HepG2 (cell line): ENCODE data around the gene FGD2. TPM values are rescaled to one million over a fixed set of nuclear protein-coding genes. Genes with fewer than 3 reads are reported as not detected.

Source experiments
- ATAC-seq: fragments of 200-7000 bp; cut with Tn5 transposase; 3 replicates; pipeline ENCODE4 v1.9.1; 2020; ENCODE audit warnings: mild to moderate bottlenecking, moderate library complexity
- BruUV-seq: library from RNA; stranded (reverse); fragments of 400-500 nt; replicated peaks from 2 replicates; lab custom pipeline; 2021; lab: Mats Ljungman, UMichigan
- CTCF ChIA-PET: fragments of 300-600 bp; formaldehyde crosslinking; extraction: SDS; loops from one replicate; lab custom pipeline; 2021; ENCODE audit warnings: low total read pairs, inconsistent platforms, low intra/inter-chr PET ratio; lab: Yijun Ruan, JAX
- POLR2A ChIA-PET: fragments of 350-600 bp; sonication (Branson Sonifier 250); formaldehyde crosslinking; loops from one replicate; lab custom pipeline; 2020; ENCODE audit warnings: antibody characterized with exemption, inconsistent platforms; lab: Yijun Ruan, JAX
- DNase-seq: peaks from one replicate; pipeline ENCODE4 v3.0.0-alpha.2; 2015; ENCODE audit warnings: low spot score
- FAIRE-seq: peaks from 3 replicates; lab custom pipeline; 2011; peaks lifted over from hg19 to GRCh38; lab: Jason Lieb, UNC
- H2AFZ ChIP-seq: one replicate; pipeline ENCODE4 v1.6.1; 2011; ENCODE audit warnings: low read length, inconsistent platforms
- H3K27ac ChIP-seq: fragments of 300-600 bp; 3 replicates; pipeline ENCODE4 v1.8.0; 2011; ENCODE audit warnings: mixed run types, mild to moderate bottlenecking, mixed read lengths, low read length, inconsistent platforms; ENCODE audit not compliant: insufficient read depth; ENCODE audit errors: extremely low read length
- H3K27me3 ChIP-seq, 2 experiments: fragments of 200-600 bp in 1 of 2; 2 replicates in 1 of 2; 3 replicates in 1 of 2; pipeline versions ENCODE4 v1.6.0 to v1.8.0; 2011; ENCODE audit warnings: low read length in 2 of 2, mild to moderate bottlenecking in 2 of 2, moderate library complexity in 2 of 2, inconsistent platforms in 1 of 2; ENCODE audit not compliant: insufficient read depth in 2 of 2, control insufficient read depth in 1 of 2
- H3K36me3 ChIP-seq, 2 experiments: fragments of 200-600 bp in 1 of 2; replicated peaks in 1 of 2; 2 replicates in 1 of 2; 3 replicates in 1 of 2; pipeline versions ENCODE4 v1.5.1 to v1.8.0; 2011; ENCODE audit warnings: low read length in 2 of 2, inconsistent platforms in 1 of 2; ENCODE audit not compliant: insufficient read depth in 2 of 2, control insufficient read depth in 1 of 2
- H3K4me1 ChIP-seq: 2 replicates; pipeline ENCODE4 v1.5.1; 2012; ENCODE audit warnings: low read length, inconsistent platforms; ENCODE audit not compliant: insufficient read depth
- H3K4me2 ChIP-seq: 2 replicates; pipeline ENCODE4 v1.6.0; 2011; ENCODE audit warnings: low read depth, low read length, inconsistent platforms
- H3K4me3 ChIP-seq, 3 experiments: fragments of 200-600 bp in 1 of 3; sonication (generic), shearing (Covaris generic) in 1 of 3; replicated peaks in 1 of 3; 2 replicates each; pipeline ENCODE4 v1.5.1; 2011 to 2016; ENCODE audit warnings: low read length in 3 of 3, inconsistent platforms in 2 of 3, low read depth in 2 of 3, mild to moderate bottlenecking in 2 of 3, control low read depth in 1 of 3, mixed read lengths in 1 of 3; ENCODE audit not compliant: insufficient read depth in 1 of 3
- H3K79me2 ChIP-seq: one replicate; pipeline ENCODE4 v1.6.1; 2011; ENCODE audit warnings: low read length, inconsistent platforms; ENCODE audit not compliant: insufficient read depth
- H3K9ac ChIP-seq: 2 replicates; pipeline ENCODE4 v1.6.0; 2011; ENCODE audit warnings: mild to moderate bottlenecking, low read depth, low read length, inconsistent platforms; ENCODE audit not compliant: insufficient read depth
- H3K9me3 ChIP-seq: 2 replicates; pipeline ENCODE4 v1.5.1; 2012; ENCODE audit warnings: mild to moderate bottlenecking, low read length
- H4K20me1 ChIP-seq: 2 replicates; pipeline ENCODE4 v1.6.0; 2011; ENCODE audit warnings: inconsistent platforms, mild to moderate bottlenecking, low read length, moderate library complexity; ENCODE audit not compliant: insufficient read depth
- CREB1 ChIP-seq, 2 experiments: fragments of 450-650 bp in 1 of 2; IDR thresholded peaks; 2 replicates each; pipeline ENCODE4 v1.6.1; 2016 to 2017; ENCODE audit warnings: control low read depth in 1 of 2, mild to moderate bottlenecking in 1 of 2, missing compliant biosample characterization in 1 of 2, missing genetic modification characterization in 1 of 2
- FOSL2 ChIP-seq: sonication (generic); formaldehyde crosslinking; IDR thresholded peaks from 2 replicates; pipeline ENCODE4 v1.4.0; 2020; ENCODE audit warnings: missing genetic modification reagents
- FOXJ3 ChIP-seq: sonication (generic); formaldehyde crosslinking; IDR thresholded peaks from 2 replicates; pipeline ENCODE4 v1.4.0; 2020; ENCODE audit warnings: missing genetic modification reagents, mild to moderate bottlenecking, borderline replicate concordance
- KLF16 ChIP-seq, 2 experiments: sonication (generic) in 1 of 2; formaldehyde crosslinking in 1 of 2; IDR thresholded peaks; 2 replicates each; pipeline versions ENCODE4 v1.6.1 to v1.8.0; 2016 to 2023; ENCODE audit warnings: missing genetic modification reagents in 2 of 2, missing compliant biosample characterization in 1 of 2
- LBX2 ChIP-seq: sonication (generic); formaldehyde crosslinking; IDR thresholded peaks from 2 replicates; pipeline ENCODE4 v1.5.0; 2020; ENCODE audit warnings: missing genetic modification reagents, mild to moderate bottlenecking, borderline replicate concordance
- LCORL ChIP-seq, 2 experiments: fragments of 450-650 bp in 1 of 2; sonication (generic) in 1 of 2; formaldehyde crosslinking in 1 of 2; IDR thresholded peaks; 2 replicates each; pipeline versions ENCODE4 v1.5.0 to v1.6.1; 2017 to 2020; ENCODE audit warnings: antibody characterized with exemption in 1 of 2, missing genetic modification reagents in 1 of 2
- RARA ChIP-seq: IDR thresholded peaks from 2 replicates; pipeline ENCODE4 v1.6.1; 2016; ENCODE audit warnings: missing genetic modification reagents, missing compliant biosample characterization
- SOX5 ChIP-seq: IDR thresholded peaks from 2 replicates; pipeline ENCODE4 v1.6.1; 2016; ENCODE audit warnings: borderline replicate concordance
- SOX6 ChIP-seq, 2 experiments: fragments of 450-650 bp in 1 of 2; sonication (generic) in 1 of 2; formaldehyde crosslinking in 1 of 2; IDR thresholded peaks; 2 replicates each; pipeline versions ENCODE4 v1.4.0 to v1.6.1; 2017 to 2020; ENCODE audit warnings: antibody characterized with exemption in 1 of 2, mild to moderate bottlenecking in 1 of 2, missing genetic modification reagents in 1 of 2
- SP4 ChIP-seq: sonication (generic); formaldehyde crosslinking; IDR thresholded peaks from 2 replicates; pipeline ENCODE4 v1.8.1; 2023; ENCODE audit warnings: mild to moderate bottlenecking, missing genetic modification reagents
- ZBTB21 ChIP-seq: sonication (generic); formaldehyde crosslinking; IDR thresholded peaks from 2 replicates; pipeline ENCODE4 v1.4.0; 2020; ENCODE audit warnings: missing genetic modification reagents
- ZBTB33 ChIP-seq: sonication (generic); formaldehyde crosslinking; IDR thresholded peaks from 2 replicates; pipeline ENCODE4 v1.4.0; 2020; ENCODE audit warnings: missing genetic modification reagents
- ZFP1 ChIP-seq: IDR thresholded peaks from 2 replicates; pipeline ENCODE4 v1.6.1; 2016
- ZNF12 ChIP-seq: sonication (generic); formaldehyde crosslinking; IDR thresholded peaks from 2 replicates; pipeline ENCODE4 v1.5.0; 2020; ENCODE audit warnings: missing genetic modification reagents
- ZNF274 ChIP-seq: sonication (generic); formaldehyde crosslinking; IDR thresholded peaks from 2 replicates; pipeline ENCODE4 v1.5.1; 2020; ENCODE audit warnings: mild to moderate bottlenecking, missing genetic modification reagents
- ZNF598 ChIP-seq: sonication (generic); formaldehyde crosslinking; IDR thresholded peaks from 2 replicates; pipeline ENCODE4 v1.5.1; 2020; ENCODE audit warnings: mild to moderate bottlenecking, missing genetic modification reagents, borderline replicate concordance
- WGBS: methylation state at CpG from one replicate; pipeline ENCODE4 v1.1.6; 2017; ENCODE audit warnings: low lambda C conversion rate; 5-methylcytosine and 5-hydroxymethylcytosine counted together
- in situ Hi-C: cut with HindIII; loops from 2 replicates; pipeline ENCODE4 v1.10.0; 2017; ENCODE audit warnings: low pct_unique_long_range_greater_than_20kb; ENCODE audit not compliant: extremely low pct_ligation_motif_present
- intact Hi-C: fragments of 100-400 bp; cut with micrococcal nuclease; formaldehyde crosslinking; loops from one replicate; pipeline ENCODE4 v1.10.0; 2022; ENCODE audit not compliant: unreplicated experiment
- polyA plus RNA-seq, 8 experiments: library from polyadenylated mRNA; depleted of rRNA in 3 of 8; stranded (reverse) in 7 of 8; unstranded in 1 of 8; fragments of >200 nt; fragmentation: Illumina TruSeq in 4 of 8; extraction: Trizol in 4 of 8; gene quantifications; 2 replicates each; pipeline versions ENCODE4 v1.2.1 to v1.2.3, GENCODE V29; 2011 to 2016; ENCODE audit warnings: low read depth in 4 of 8, missing spikeins in 1 of 8, mixed read lengths in 1 of 8; ENCODE audit not compliant: insufficient read depth in 1 of 8
- total RNA-seq, 5 experiments: library from RNA; depleted of rRNA; stranded (reverse); fragments of >200 nt; fragmentation: Illumina TruSeq; extraction: Trizol; gene quantifications; 2 replicates each; pipeline ENCODE4 v1.2.3, GENCODE V29; 2016; ENCODE audit warnings: low read depth in 1 of 5

Gene FGD2
- total and polyA plus RNA-seq, 2 of the 13 experiments (the other 11 are each of a cell fraction or from before 2014, with no cell fraction given), result not detected

GRCh38 chr6:37032239-37032638, 26.8 kb downstream of the FGD2 start:
- WGBS, result 55% methylated on average over 7 of the region's 7 CpGs
- no TSS peak for BruUV-seq
- no peak for TF ChIP-seq LCORL (IDR thresholded peaks at IDR 0.05)
- TF ChIP-seq LCORL (CRISPR knock-in tag; IDR thresholded peaks at IDR 0.05), result no peak
- 0 out of 2 replicates have a peak, but pooled peaks have one; percentile 31 for TF ChIP-seq ZNF598
- TF ChIP-seq, all 625 proteins: peak for 1

GRCh38 chr6:37033255-37033654, 27.8 kb downstream of the FGD2 start:
- Histone ChIP-seq H3K79me2 (no peaks in the 10 kb centered on the region), H3K27ac (no peak overlapping the region), H2AFZ (no peak overlapping the region), H3K27me3 (peaks cover 1 to 12% of the 10 kb centered on the region in 2 experiments), H3K36me3 (no peaks in the 10 kb centered on the region), H4K20me1 (no peaks in the 10 kb centered on the region), H3K4me1 (peaks cover 24% of the 10 kb centered on the region), H3K4me2 (peak overlapping the region; percentile 48; the same call in 1 of the 2 replicates), H3K9ac (no peak overlapping the region), H3K9me3 (no peaks in the 10 kb centered on the region), H3K4me3 (no peak overlapping the region)
- peak; percentile 14; the same call in 1 of the 3 replicates for ATAC-seq
- FAIRE-seq, result no peak
- in situ Hi-C loops, result no loop called here
- no TSS peak for BruUV-seq
- CTCF ChIA-PET, result interaction anchor here (1.3 kb wide), 1 partner anchor 15 kb away, joined by 4 read pairs; no protein-coding TSS in a partner anchor
- DNase-seq, result no peak
- intact Hi-C loops, result no loop called here
- 7% methylated on average over 7 of the region's 7 CpGs for WGBS
- POLR2A ChIA-PET, result interaction anchor here (0.8 to 1.8 kb wide), 2 partner anchors 98 to 139 kb away, joined by 3 to 5 read pairs; no protein-coding TSS in a partner anchor
- TF ChIP-seq LBX2, result no peak
- no peak for TF ChIP-seq SP4 (CRISPR knock-in tag)
- no peak for TF ChIP-seq SOX6 (IDR thresholded peaks at IDR 0.05)
- TF ChIP-seq SOX6 (CRISPR knock-in tag; IDR thresholded peaks at IDR 0.05), result 0 out of 2 replicates have a peak, but pooled peaks have one; percentile 24
- no peak for TF ChIP-seq KLF16 (CRISPR knock-in tag; IDR thresholded peaks at IDR 0.05)
- peak; percentile 66; the same call in 1 of the 2 replicates for TF ChIP-seq ZBTB21
- peak; percentile 56; the same call in 1 of the 2 replicates for TF ChIP-seq ZNF12
- peak; percentile 72 for TF ChIP-seq CREB1 (IDR thresholded peaks at IDR 0.05)
- no peak for TF ChIP-seq CREB1 (CRISPR knock-in tag; IDR thresholded peaks at IDR 0.05)
- peak; percentile 57 for TF ChIP-seq FOSL2 (CRISPR knock-in tag)
- 0 out of 2 replicates have a peak, but pooled peaks have one; percentile 9 for TF ChIP-seq RARA
- TF ChIP-seq ZFP1 (CRISPR knock-in tag), result no peak
- TF ChIP-seq ZNF274 (CRISPR knock-in tag), result no peak
- peak; percentile 37; the same call in 1 of the 2 replicates for TF ChIP-seq SOX5 (CRISPR knock-in tag)
- TF ChIP-seq FOXJ3 (CRISPR knock-in tag), result no peak
- TF ChIP-seq ZBTB33 (CRISPR knock-in tag), result no peak

More at GRCh38 chr6:37032239-37032638, 26.8 kb downstream of the FGD2 start:
- DNase-seq (no peak), FAIRE-seq (no peak), ATAC-seq (no peak)
- Histone ChIP-seq H3K27me3 (peaks cover 3 to 22% of the 10 kb centered on the region in 2 experiments; a peak in 4 of 5 replicates), H3K27ac (no peak overlapping the region), H4K20me1 (no peaks in the 10 kb centered on the region), H3K9ac (no peak overlapping the region), H3K9me3 (no peaks in the 10 kb centered on the region), H3K4me2 (no peak overlapping the region), H3K4me3 (no peak overlapping the region), H3K36me3 (no peaks in the 10 kb centered on the region), H3K79me2 (no peaks in the 10 kb centered on the region), H2AFZ (no peak overlapping the region), H3K4me1 (peaks cover 24% of the 10 kb centered on the region)
- in situ Hi-C loops (no loop called here), intact Hi-C loops (no loop called here)
- POLR2A ChIA-PET, result interaction anchor here (1.1 to 1.8 kb wide), 2 partner anchors 20 to 140 kb away, joined by 3 to 5 read pairs; no protein-coding TSS in a partner anchor
- CTCF ChIA-PET, result interaction anchor here (1.3 kb wide), 1 partner anchor 14 kb away, joined by 4 read pairs; no protein-coding TSS in a partner anchor
